MM.1S (cell line): ENCODE data around the gene COL18A1.
"Not testable (repeated sequence)": the region's sequence is repeated elsewhere in the genome, so short reads cannot be mapped to it uniquely, and the experiment has no call there.

Experiments
- DNase-seq: peaks from one replicate; pipeline ENCODE4 v3.0.0-alpha.2; 2015
- H2AFZ ChIP-seq: fragments of 300-600 bp; sonication (generic); 2 replicates; pipeline ENCODE4 v1.6.0; 2016; ENCODE audit warnings: antibody characterized with exemption, low read length
- H3F3A ChIP-seq: fragments of 300-600 bp; sonication (generic); 2 replicates; pipeline ENCODE4 v1.6.1; 2016; ENCODE audit warnings: mild to moderate bottlenecking, antibody characterized with exemption, low read length, moderate library complexity, mixed read lengths; ENCODE audit not compliant: insufficient read depth
- H3K27ac ChIP-seq: fragments of 300-600 bp; sonication (generic); 2 replicates; pipeline ENCODE4 v1.5.1; 2016; ENCODE audit warnings: mild to moderate bottlenecking, low read length
- H3K27me3 ChIP-seq: fragments of 300-600 bp; sonication (generic); replicated peaks from 2 replicates; pipeline ENCODE4 v1.6.0; 2016; ENCODE audit warnings: low read length; ENCODE audit not compliant: insufficient read depth
- H3K36me3 ChIP-seq: fragments of 300-600 bp; sonication (generic); replicated peaks from 2 replicates; pipeline ENCODE4 v1.6.1; 2016; ENCODE audit warnings: mild to moderate bottlenecking, low read length, mixed read lengths; ENCODE audit not compliant: insufficient read depth
- H3K4me1 ChIP-seq: fragments of 300-600 bp; sonication (generic); 2 replicates; pipeline ENCODE4 v1.6.1; 2016; ENCODE audit warnings: low read length, mixed read lengths
- H3K4me2 ChIP-seq: fragments of 300-600 bp; sonication (generic); 2 replicates; pipeline ENCODE4 v1.6.0; 2016; ENCODE audit warnings: low read depth, low read length
- H3K4me3 ChIP-seq: fragments of 300-600 bp; sonication (generic); 2 replicates; pipeline ENCODE4 v1.5.1; 2016; ENCODE audit warnings: low read length, mixed read lengths
- H3K79me2 ChIP-seq: fragments of 300-600 bp; sonication (generic); 2 replicates; pipeline ENCODE4 v1.6.1; 2016; ENCODE audit warnings: mixed run types, low read length, mixed read lengths
- H3K9ac ChIP-seq: fragments of 300-600 bp; sonication (generic); 2 replicates; pipeline ENCODE4 v1.6.1; 2016; ENCODE audit warnings: low read length, mixed read lengths
- H3K9me2 ChIP-seq: fragments of 300-600 bp; sonication (generic); replicated peaks from 2 replicates; pipeline ENCODE4 v1.6.1; 2016; ENCODE audit warnings: mild to moderate bottlenecking, low read length, mixed read lengths; ENCODE audit not compliant: insufficient read depth
- H3K9me3 ChIP-seq: fragments of 300-600 bp; sonication (generic); replicated peaks from 2 replicates; pipeline ENCODE4 v1.6.1; 2016; ENCODE audit warnings: mild to moderate bottlenecking, low read length, mixed read lengths; ENCODE audit not compliant: insufficient read depth
- H4K20me1 ChIP-seq: fragments of 300-600 bp; sonication (generic); 2 replicates; pipeline ENCODE4 v1.6.1; 2016; ENCODE audit warnings: mild to moderate bottlenecking, low read length, moderate library complexity, mixed read lengths; ENCODE audit not compliant: insufficient read depth
- EZH2 ChIP-seq: fragments of 300-600 bp; sonication (generic); optimal IDR thresholded peaks from 2 replicates; pipeline ENCODE3; 2017; ENCODE audit warnings: low read depth, mild to moderate bottlenecking, antibody characterized with exemption, low read length, mixed read lengths
- EZH2phosphoT487 ChIP-seq: fragments of 300-600 bp; sonication (generic); IDR thresholded peaks from 2 replicates; pipeline ENCODE4 v1.6.1; 2018; ENCODE audit warnings: antibody characterized with exemption, low read length
- TF ChIP-seq, protein P1 (sequence below): fragments of 300-600 bp; sonication (generic); IDR thresholded peaks from 2 replicates; pipeline ENCODE4 v1.5.1; 2016; ENCODE audit warnings: antibody characterized with exemption, low read length, mixed read lengths

COL18A1 gene

DNA sequence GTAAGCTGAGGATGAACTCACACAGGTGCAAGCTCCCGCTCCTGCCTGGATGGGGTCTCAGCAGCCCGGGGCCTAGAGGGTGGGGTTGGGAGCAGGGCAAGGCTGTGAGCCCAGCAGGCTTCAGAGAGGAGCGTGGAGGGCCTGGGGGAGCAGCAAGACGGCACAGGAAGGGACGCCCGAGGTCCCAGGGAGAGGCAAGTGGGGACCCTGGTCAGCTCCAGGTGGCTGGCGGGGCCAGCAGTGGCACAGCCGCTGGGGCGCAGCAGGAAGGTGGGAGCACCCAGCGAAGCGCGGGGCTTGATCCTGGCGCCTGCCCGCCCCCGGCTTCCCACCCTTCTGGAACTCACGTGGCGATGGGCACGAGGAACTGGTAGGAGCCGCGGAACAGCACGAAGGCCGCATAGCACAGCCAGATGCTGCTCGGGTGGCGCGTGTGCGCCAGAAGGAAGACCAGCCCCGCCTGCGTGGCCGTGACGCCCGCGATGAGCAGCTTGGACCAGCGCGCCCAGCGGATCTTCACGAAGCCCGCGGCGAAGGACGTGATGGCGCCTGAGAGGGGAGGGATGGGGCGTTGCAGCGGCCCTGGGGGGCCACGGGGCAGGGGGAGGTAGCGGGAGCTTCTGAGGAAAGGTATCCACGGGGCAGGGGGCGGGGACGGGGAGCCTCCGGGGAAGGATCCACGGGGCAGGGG, 125.6 kb downstream of the COL18A1 start:
- H3K9me2 ChIP-seq, result no peaks in the 10 kb centered on the region
- no peak overlapping the region for H3K9ac ChIP-seq
- DNase-seq, result no peak

DNA sequence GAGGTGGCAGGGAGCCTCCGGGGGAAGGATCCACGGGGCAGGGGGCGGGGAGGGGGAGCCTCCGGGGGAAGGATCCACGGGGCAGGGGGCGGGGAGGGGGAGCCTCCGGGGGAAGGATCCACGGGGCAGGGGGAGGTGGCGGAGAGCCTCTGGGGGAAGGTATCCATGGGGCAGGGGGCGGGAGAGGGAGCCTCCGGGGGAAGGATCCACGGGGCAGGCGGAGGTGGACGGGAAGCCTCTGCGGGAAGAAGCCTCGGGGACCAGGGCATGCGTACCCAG, 126.1 kb downstream of the COL18A1 start:
- DNase-seq, H3K4me3 ChIP-seq, H3F3A ChIP-seq, H3K9me3 ChIP-seq, H4K20me1 ChIP-seq, H2AFZ ChIP-seq, H3K4me2 ChIP-seq, H3K4me1 ChIP-seq, H3K9me2 ChIP-seq, H3K9ac ChIP-seq, H3K27me3 ChIP-seq, H3K36me3 ChIP-seq, H3K27ac ChIP-seq: not testable (repeated sequence)
- H3K79me2 ChIP-seq, result peaks cover 34% of the 10 kb centered on the region

More for the DNA sequence above, 125.6 kb downstream of the COL18A1 start:
- no peak overlapping the region for H3K4me2 ChIP-seq
- no peak for TF ChIP-seq EZH2phosphoT487
- no peak for TF ChIP-seq EZH2
- TF ChIP-seq, protein P1, sequence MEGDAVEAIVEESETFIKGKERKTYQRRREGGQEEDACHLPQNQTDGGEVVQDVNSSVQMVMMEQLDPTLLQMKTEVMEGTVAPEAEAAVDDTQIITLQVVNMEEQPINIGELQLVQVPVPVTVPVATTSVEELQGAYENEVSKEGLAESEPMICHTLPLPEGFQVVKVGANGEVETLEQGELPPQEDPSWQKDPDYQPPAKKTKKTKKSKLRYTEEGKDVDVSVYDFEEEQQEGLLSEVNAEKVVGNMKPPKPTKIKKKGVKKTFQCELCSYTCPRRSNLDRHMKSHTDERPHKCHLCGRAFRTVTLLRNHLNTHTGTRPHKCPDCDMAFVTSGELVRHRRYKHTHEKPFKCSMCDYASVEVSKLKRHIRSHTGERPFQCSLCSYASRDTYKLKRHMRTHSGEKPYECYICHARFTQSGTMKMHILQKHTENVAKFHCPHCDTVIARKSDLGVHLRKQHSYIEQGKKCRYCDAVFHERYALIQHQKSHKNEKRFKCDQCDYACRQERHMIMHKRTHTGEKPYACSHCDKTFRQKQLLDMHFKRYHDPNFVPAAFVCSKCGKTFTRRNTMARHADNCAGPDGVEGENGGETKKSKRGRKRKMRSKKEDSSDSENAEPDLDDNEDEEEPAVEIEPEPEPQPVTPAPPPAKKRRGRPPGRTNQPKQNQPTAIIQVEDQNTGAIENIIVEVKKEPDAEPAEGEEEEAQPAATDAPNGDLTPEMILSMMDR, result no peak
- no peak overlapping the region for H3K4me3 ChIP-seq
- H4K20me1 ChIP-seq, result no peaks in the 10 kb centered on the region
- H3K4me1 ChIP-seq, result no peaks in the 10 kb centered on the region
- no peaks in the 10 kb centered on the region for H3F3A ChIP-seq
- no peak overlapping the region for H3K27ac ChIP-seq
- H3K27me3 ChIP-seq, result no peaks in the 10 kb centered on the region
- H2AFZ ChIP-seq, result no peak overlapping the region
- H3K9me3 ChIP-seq, result no peaks in the 10 kb centered on the region
- peaks cover 30% of the 10 kb centered on the region for H3K79me2 ChIP-seq
- no peaks in the 10 kb centered on the region; the same call in 1 of the 2 replicates for H3K36me3 ChIP-seq

DNA sequence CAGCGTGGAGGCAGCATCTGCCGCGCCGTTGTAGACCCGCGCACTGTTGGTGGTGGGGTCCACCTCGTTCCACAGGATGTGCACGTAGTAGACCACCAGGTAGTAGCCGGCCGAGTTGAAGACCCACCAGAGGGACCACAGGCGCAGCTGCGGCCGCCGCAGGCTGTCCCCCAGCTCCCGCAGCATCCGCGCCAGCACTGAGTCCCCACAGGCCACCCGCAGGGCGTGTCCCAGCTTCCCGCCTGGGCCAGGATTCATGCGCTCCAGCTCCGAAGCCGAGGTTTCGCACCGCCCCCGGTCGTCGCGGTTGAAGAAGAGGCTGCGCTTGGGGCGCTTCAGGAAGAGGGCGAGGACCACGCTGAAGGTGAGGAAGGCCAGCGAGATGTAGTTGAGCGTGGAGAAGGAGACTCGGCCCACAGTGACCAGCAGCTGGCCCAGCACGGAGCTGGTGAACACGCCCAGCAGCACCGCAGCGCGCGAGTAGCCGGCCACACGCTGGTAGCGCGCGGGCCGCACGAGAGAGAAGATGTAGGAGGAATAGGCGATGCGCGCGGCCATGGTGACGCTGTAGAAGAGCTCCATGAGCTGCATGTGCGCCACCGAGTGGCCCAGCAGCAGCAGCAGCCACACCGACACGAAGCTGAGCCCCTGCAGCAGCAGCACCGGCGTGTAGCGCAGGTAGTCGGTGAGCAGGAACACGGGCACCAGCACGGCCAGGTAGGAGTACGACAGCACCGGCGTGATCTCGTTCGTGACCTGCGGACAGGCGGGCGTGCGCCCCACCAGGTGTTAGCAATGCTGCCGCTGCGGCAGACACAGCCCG, 126.6 kb downstream of the COL18A1 start:
- Histone ChIP-seq H3K79me2 (peaks cover 39% of the 10 kb centered on the region), H3F3A (no peaks in the 10 kb centered on the region), H3K9me2 (no peaks in the 10 kb centered on the region), H3K27ac (no peak overlapping the region), H3K27me3 (no peaks in the 10 kb centered on the region), H3K36me3 (no peaks in the 10 kb centered on the region; the same call in 1 of the 2 replicates), H3K9me3 (no peaks in the 10 kb centered on the region), H4K20me1 (no peaks in the 10 kb centered on the region), H2AFZ (no peak overlapping the region), H3K9ac (no peak overlapping the region), H3K4me1 (no peaks in the 10 kb centered on the region), H3K4me3 (no peak overlapping the region), H3K4me2 (no peak overlapping the region)
- no peak for TF ChIP-seq EZH2
- TF ChIP-seq EZH2phosphoT487, result no peak
- DNase-seq, result no peak

DNA sequence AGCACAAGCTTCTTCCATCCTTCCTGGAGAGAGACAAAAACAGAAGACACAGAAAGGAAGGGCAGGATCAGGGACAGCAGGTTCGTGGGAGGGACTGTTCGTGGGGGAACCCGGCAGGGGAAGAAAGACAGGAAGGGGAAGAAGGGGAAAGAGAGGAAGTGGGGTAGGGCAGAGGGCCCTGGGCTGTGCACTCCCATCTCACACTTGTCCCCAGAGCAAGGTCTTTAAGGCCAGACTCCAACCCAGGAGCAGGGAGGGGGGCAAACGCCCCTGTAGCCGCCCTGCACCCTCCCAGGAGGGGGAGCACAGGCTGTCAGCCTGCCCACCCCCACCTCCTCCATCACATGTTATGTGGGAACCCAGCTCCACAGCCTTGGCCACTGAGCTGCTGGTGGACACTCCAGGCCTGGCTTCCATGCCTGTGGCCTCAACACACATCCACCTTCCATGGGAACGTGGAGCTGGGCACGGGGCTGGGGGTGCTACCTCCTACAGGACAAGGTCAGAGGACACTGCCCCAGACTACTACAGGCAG, 127.9 kb downstream of the COL18A1 start:
- Histone ChIP-seq H3K79me2 (peaks cover 47% of the 10 kb centered on the region), H3K9me2 (no peaks in the 10 kb centered on the region), H3K9ac (no peak overlapping the region), H3K4me1 (no peaks in the 10 kb centered on the region), H3K27me3 (no peaks in the 10 kb centered on the region), H3K4me2 (no peak overlapping the region), H3K9me3 (no peaks in the 10 kb centered on the region), H3F3A (no peaks in the 10 kb centered on the region), H4K20me1 (no peaks in the 10 kb centered on the region), H3K4me3 (no peak overlapping the region), H3K27ac (no peak overlapping the region), H3K36me3 (no peaks in the 10 kb centered on the region; the same call in 1 of the 2 replicates), H2AFZ (no peak overlapping the region)
- DNase-seq, result no peak
- TF ChIP-seq, protein P1, result no peak
